ENCODE data around the gene LRP1-AS. TPM values are rescaled to one million over a fixed set of nuclear protein-coding genes. Genes with fewer than 3 reads are reported as not detected.

Gene LRP1-AS
- total RNA-seq, 1 experiment from 2014 or later: not detected

DNA sequence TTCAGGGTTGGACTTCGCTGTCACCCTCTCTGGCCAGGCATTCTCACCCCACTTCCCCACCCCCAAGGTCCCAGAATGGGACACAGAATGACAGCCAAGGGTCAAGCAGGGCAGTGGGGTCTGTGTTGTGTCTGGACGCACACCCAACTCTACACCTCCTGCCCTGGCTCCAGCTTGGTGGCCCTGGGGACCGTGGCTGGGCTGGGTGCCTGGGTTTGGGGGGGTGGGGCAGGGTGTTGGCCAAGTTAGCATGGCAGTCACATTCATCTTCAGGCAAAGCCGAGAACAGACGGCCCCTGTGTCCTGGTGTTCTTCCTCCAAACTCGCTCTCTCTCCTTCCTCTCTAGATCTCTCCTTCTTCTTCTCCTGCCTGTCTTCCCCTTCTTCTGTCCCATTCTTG is 13.5 kb downstream of the LRP1-AS start:
- no TSS peak for BruUV-seq (replicated peaks)
- Histone ChIP-seq H3K79me2 (ENCODE audit: low read length) (peaks cover under 1% of the 10 kb centered on the region; the same call in 1 of the 2 replicates), H3K4me2 (ENCODE audit: low read length) (no peak overlapping the region), H3K4me3 (ENCODE audit: low read length) (no peak overlapping the region), H3K27ac (ENCODE audit: low read length) (no peak overlapping the region), H3K4me1 (ENCODE audit: insufficient read depth, low read length) (peaks cover 8% of the 10 kb centered on the region; the same call in 1 of the 2 replicates), H3K9me3 (ENCODE audit: low read length) (no peaks in the 10 kb centered on the region), H2AFZ (ENCODE audit: low read length) (no peak overlapping the region), H3K36me3 (ENCODE audit: low read depth, low read length) (no peaks in the 10 kb centered on the region), H4K20me1 (ENCODE audit: low read length) (no peaks in the 10 kb centered on the region), H3F3A (ENCODE audit: low read length, unreplicated experiment) (no peaks in the 10 kb centered on the region), H3K27me3 (ENCODE audit: low read length) (no peaks in the 10 kb centered on the region), H3K9me2 (replicated peaks; ENCODE audit: low read length) (no peaks in the 10 kb centered on the region), H3K9ac (ENCODE audit: low read length) (no peak overlapping the region)
- ATAC-seq: no peak
- intact Hi-C loops (cut with micrococcal nuclease): no loop called here
- no peak for TF ChIP-seq EZH2 (IDR thresholded peaks at IDR 0.05; ENCODE audit: low read length, unreplicated experiment)
- no peak for TF ChIP-seq EZH2phosphoT487 (IDR thresholded peaks at IDR 0.05; ENCODE audit: borderline replicate concordance, low read length)
- TF ChIP-seq, protein P1, sequence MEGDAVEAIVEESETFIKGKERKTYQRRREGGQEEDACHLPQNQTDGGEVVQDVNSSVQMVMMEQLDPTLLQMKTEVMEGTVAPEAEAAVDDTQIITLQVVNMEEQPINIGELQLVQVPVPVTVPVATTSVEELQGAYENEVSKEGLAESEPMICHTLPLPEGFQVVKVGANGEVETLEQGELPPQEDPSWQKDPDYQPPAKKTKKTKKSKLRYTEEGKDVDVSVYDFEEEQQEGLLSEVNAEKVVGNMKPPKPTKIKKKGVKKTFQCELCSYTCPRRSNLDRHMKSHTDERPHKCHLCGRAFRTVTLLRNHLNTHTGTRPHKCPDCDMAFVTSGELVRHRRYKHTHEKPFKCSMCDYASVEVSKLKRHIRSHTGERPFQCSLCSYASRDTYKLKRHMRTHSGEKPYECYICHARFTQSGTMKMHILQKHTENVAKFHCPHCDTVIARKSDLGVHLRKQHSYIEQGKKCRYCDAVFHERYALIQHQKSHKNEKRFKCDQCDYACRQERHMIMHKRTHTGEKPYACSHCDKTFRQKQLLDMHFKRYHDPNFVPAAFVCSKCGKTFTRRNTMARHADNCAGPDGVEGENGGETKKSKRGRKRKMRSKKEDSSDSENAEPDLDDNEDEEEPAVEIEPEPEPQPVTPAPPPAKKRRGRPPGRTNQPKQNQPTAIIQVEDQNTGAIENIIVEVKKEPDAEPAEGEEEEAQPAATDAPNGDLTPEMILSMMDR (conservative IDR thresholded peaks at IDR 0.05; ENCODE audit: low read depth, low read length): no peak
- CTCF ChIA-PET: no interaction called here
- DNase-seq: no peak
- POLR2A ChIA-PET (ENCODE audit: unreplicated experiment): no interaction called here

GRCh38 chr12:57133013-57133569 is 14.3 kb downstream of the LRP1-AS start:
- Histone ChIP-seq H3K4me3 (ENCODE audit: low read length) (no peak overlapping the region), H2AFZ (ENCODE audit: low read length) (no peak overlapping the region), H4K20me1 (ENCODE audit: low read length) (no peaks in the 10 kb centered on the region), H3K9me2 (replicated peaks; ENCODE audit: low read length) (no peaks in the 10 kb centered on the region), H3F3A (ENCODE audit: low read length, unreplicated experiment) (no peaks in the 10 kb centered on the region), H3K9me3 (ENCODE audit: low read length) (no peaks in the 10 kb centered on the region), H3K4me2 (ENCODE audit: low read length) (no peak overlapping the region), H3K4me1 (ENCODE audit: insufficient read depth, low read length) (peaks cover 8% of the 10 kb centered on the region; the same call in 1 of the 2 replicates), H3K36me3 (ENCODE audit: low read depth, low read length) (no peaks in the 10 kb centered on the region), H3K9ac (ENCODE audit: low read length) (no peak overlapping the region), H3K27me3 (ENCODE audit: low read length) (no peaks in the 10 kb centered on the region), H3K27ac (ENCODE audit: low read length) (no peak overlapping the region), H3K79me2 (ENCODE audit: low read length) (peaks cover 4% of the 10 kb centered on the region; the same call in 1 of the 2 replicates)
- intact Hi-C loops (cut with micrococcal nuclease): no loop called here
- ChIA-PET CTCF (no interaction called here), POLR2A (ENCODE audit: unreplicated experiment) (no interaction called here)
- no peak for TF ChIP-seq EZH2 (IDR thresholded peaks at IDR 0.05; ENCODE audit: low read length, unreplicated experiment)
- no peak for TF ChIP-seq EZH2phosphoT487 (IDR thresholded peaks at IDR 0.05; ENCODE audit: borderline replicate concordance, low read length)
- TF ChIP-seq, protein P1 (conservative IDR thresholded peaks at IDR 0.05; ENCODE audit: low read depth, low read length): no peak
- DNase-seq: no peak
- ATAC-seq: no peak
- no TSS peak for BruUV-seq (replicated peaks)

GRCh38 chr12:57131896-57132744 is 15.3 kb downstream of the LRP1-AS start:
- BruUV-seq (replicated peaks): no TSS peak
- Histone ChIP-seq H3F3A (ENCODE audit: low read length, unreplicated experiment) (no peaks in the 10 kb centered on the region), H3K9me2 (replicated peaks; ENCODE audit: low read length) (no peaks in the 10 kb centered on the region), H4K20me1 (ENCODE audit: low read length) (no peaks in the 10 kb centered on the region), H2AFZ (ENCODE audit: low read length) (no peak overlapping the region), H3K79me2 (ENCODE audit: low read length) (peaks cover 4% of the 10 kb centered on the region; the same call in 1 of the 2 replicates), H3K36me3 (ENCODE audit: low read depth, low read length) (no peaks in the 10 kb centered on the region), H3K27me3 (ENCODE audit: low read length) (no peaks in the 10 kb centered on the region), H3K27ac (ENCODE audit: low read length) (no peak overlapping the region), H3K4me3 (ENCODE audit: low read length) (no peak overlapping the region), H3K4me2 (ENCODE audit: low read length) (no peak overlapping the region), H3K9ac (ENCODE audit: low read length) (no peak overlapping the region), H3K4me1 (ENCODE audit: insufficient read depth, low read length) (peaks cover 12% of the 10 kb centered on the region; the same call in 1 of the 2 replicates), H3K9me3 (ENCODE audit: low read length) (no peaks in the 10 kb centered on the region)
- POLR2A ChIA-PET (ENCODE audit: unreplicated experiment): no interaction called here
- ATAC-seq: no peak
- intact Hi-C loops (cut with micrococcal nuclease): no loop called here
- CTCF ChIA-PET: no interaction called here
- no peak for DNase-seq
- TF ChIP-seq, protein P1 (conservative IDR thresholded peaks at IDR 0.05; ENCODE audit: low read depth, low read length): no peak
- TF ChIP-seq EZH2 (IDR thresholded peaks at IDR 0.05; ENCODE audit: low read length, unreplicated experiment) (no peak), EZH2phosphoT487 (IDR thresholded peaks at IDR 0.05; ENCODE audit: borderline replicate concordance, low read length) (no peak)
